ENCODE results near the gene VSIG10L2.

DNA sequence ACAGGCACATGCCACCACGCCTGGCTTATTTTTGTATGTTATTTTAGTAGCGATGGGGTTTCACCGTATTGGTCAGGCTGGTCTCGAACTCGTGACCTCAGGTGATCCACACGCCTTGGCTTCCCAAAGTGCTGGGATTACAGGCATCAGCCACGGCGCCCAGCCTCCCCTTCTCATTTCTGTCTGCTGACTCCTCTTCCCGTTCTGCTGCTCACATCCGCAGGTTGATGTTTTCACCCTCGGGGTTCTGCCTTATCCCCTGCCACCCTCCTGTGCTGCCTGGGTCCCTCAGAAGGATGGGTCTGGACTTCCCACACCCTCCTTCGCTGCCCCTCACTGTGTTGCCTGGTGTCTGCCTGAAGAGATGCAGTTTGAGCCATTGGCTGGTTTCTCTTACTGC is 19.2 kb upstream of the VSIG10L2 start:
- TF ChIP-seq, protein P1, sequence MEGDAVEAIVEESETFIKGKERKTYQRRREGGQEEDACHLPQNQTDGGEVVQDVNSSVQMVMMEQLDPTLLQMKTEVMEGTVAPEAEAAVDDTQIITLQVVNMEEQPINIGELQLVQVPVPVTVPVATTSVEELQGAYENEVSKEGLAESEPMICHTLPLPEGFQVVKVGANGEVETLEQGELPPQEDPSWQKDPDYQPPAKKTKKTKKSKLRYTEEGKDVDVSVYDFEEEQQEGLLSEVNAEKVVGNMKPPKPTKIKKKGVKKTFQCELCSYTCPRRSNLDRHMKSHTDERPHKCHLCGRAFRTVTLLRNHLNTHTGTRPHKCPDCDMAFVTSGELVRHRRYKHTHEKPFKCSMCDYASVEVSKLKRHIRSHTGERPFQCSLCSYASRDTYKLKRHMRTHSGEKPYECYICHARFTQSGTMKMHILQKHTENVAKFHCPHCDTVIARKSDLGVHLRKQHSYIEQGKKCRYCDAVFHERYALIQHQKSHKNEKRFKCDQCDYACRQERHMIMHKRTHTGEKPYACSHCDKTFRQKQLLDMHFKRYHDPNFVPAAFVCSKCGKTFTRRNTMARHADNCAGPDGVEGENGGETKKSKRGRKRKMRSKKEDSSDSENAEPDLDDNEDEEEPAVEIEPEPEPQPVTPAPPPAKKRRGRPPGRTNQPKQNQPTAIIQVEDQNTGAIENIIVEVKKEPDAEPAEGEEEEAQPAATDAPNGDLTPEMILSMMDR (conservative IDR thresholded peaks at IDR 0.05), result no peak
- TF ChIP-seq ZFX (IDR thresholded peaks at IDR 0.05), result no peak
